ENCODE results near the gene CLEC3B. TPM values are rescaled to one million over a fixed set of nuclear protein-coding genes. Genes with fewer than 3 reads are reported as not detected.

The CLEC3B gene
- total RNA-seq, 1 donor from 2014 or later, result not detected

DNA sequence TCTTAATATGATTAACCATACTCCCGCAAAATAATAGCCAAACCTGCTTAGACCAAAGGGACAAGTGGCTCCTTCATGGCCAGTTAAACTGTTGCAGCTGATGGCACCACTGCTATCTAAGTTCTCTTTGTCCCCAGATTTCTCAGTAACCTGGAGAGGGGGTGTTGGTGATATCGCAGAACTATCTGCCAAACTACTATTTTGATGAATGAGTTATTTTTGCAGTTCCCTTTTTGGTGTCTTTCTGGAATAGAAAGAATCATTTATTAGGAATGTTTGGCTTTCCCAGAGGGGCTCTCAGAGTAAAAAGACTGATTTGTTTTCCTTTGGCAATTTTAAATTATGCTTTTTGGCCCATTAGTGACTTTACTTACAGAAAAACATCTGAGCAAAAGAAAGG, 33.0 kb downstream of the CLEC3B start:
- H3K36me3 ChIP-seq (ENCODE audit: control insufficient read depth, insufficient read depth, low read length), result no peaks in the 10 kb centered on the region
- DNase-seq (ENCODE audit: low read depth), result no peak
- no peaks in the 10 kb centered on the region for H3K27me3 ChIP-seq (ENCODE audit: control insufficient read depth, insufficient read depth, low read length)
- TF ChIP-seq, protein P1, sequence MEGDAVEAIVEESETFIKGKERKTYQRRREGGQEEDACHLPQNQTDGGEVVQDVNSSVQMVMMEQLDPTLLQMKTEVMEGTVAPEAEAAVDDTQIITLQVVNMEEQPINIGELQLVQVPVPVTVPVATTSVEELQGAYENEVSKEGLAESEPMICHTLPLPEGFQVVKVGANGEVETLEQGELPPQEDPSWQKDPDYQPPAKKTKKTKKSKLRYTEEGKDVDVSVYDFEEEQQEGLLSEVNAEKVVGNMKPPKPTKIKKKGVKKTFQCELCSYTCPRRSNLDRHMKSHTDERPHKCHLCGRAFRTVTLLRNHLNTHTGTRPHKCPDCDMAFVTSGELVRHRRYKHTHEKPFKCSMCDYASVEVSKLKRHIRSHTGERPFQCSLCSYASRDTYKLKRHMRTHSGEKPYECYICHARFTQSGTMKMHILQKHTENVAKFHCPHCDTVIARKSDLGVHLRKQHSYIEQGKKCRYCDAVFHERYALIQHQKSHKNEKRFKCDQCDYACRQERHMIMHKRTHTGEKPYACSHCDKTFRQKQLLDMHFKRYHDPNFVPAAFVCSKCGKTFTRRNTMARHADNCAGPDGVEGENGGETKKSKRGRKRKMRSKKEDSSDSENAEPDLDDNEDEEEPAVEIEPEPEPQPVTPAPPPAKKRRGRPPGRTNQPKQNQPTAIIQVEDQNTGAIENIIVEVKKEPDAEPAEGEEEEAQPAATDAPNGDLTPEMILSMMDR (IDR thresholded peaks at IDR 0.05; ENCODE audit: insufficient read depth, low read length, poor library complexity, severe bottlenecking), result no peak
- no peak overlapping the region for H3K4me3 ChIP-seq (ENCODE audit: low read depth, low read length)

GRCh38 chr3:45060165-45060892, 34.2 kb downstream of the CLEC3B start:
- TF ChIP-seq, protein P1 (IDR thresholded peaks at IDR 0.05; ENCODE audit: insufficient read depth, low read length, poor library complexity, severe bottlenecking), result no peak
- H3K36me3 ChIP-seq (ENCODE audit: control insufficient read depth, insufficient read depth, low read length), result no peaks in the 10 kb centered on the region

GRCh38 chr3:45062697-45063070, 36.6 kb downstream of the CLEC3B start:
- Histone ChIP-seq H3K27me3 (ENCODE audit: control insufficient read depth, insufficient read depth, low read length) (no peaks in the 10 kb centered on the region), H3K36me3 (ENCODE audit: control insufficient read depth, insufficient read depth, low read length) (no peaks in the 10 kb centered on the region), H3K4me3 (ENCODE audit: low read depth, low read length) (no peak overlapping the region)
- TF ChIP-seq, protein P1 (IDR thresholded peaks at IDR 0.05; ENCODE audit: insufficient read depth, low read length, poor library complexity, severe bottlenecking), result no peak
- DNase-seq (ENCODE audit: low read depth), result no peak

More at GRCh38 chr3:45060165-45060892, 34.2 kb downstream of the CLEC3B start:
- no peak for DNase-seq (ENCODE audit: low read depth)
- no peak overlapping the region for H3K4me3 ChIP-seq (ENCODE audit: low read depth, low read length)
- no peaks in the 10 kb centered on the region for H3K27me3 ChIP-seq (ENCODE audit: control insufficient read depth, insufficient read depth, low read length)

- DNase-seq (ENCODE audit: low read depth), result peak; percentile 55
- no peaks in the 10 kb centered on the region for H3K27me3 ChIP-seq (ENCODE audit: control insufficient read depth, insufficient read depth, low read length)
- H3K4me3 ChIP-seq (ENCODE audit: low read depth, low read length), result no peak overlapping the region
- TF ChIP-seq, protein P1 (IDR thresholded peaks at IDR 0.05; ENCODE audit: insufficient read depth, low read length, poor library complexity, severe bottlenecking), result no peak
- H3K36me3 ChIP-seq (ENCODE audit: control insufficient read depth, insufficient read depth, low read length), result no peaks in the 10 kb centered on the region
Measured at GRCh38 chr3:45064512-45065372, 38.6 kb downstream of the CLEC3B start.

DNA sequence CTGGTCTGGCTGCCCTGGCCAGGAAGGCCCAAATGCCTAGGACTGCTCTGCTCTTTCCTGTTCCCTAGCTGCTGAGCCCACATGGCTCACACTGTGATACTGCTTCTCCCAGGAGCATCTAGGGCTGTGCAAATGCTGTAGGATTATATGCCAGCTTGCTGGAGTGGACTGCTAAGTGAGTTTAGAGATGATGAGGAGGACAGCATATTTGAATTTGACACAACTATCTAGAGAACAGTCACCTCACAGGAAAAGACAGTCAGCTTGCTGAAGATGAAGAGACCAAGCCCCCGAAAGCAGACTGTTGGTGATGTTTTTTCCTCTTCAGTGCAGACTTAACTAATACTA, 39.2 kb downstream of the CLEC3B start:
- TF ChIP-seq, protein P1 (IDR thresholded peaks at IDR 0.05; ENCODE audit: insufficient read depth, low read length, poor library complexity, severe bottlenecking), result no peak
- DNase-seq (ENCODE audit: low read depth), result no peak
- no peaks in the 10 kb centered on the region for H3K36me3 ChIP-seq (ENCODE audit: control insufficient read depth, insufficient read depth, low read length)
- no peak overlapping the region for H3K4me3 ChIP-seq (ENCODE audit: low read depth, low read length)
- H3K27me3 ChIP-seq (ENCODE audit: control insufficient read depth, insufficient read depth, low read length), result no peaks in the 10 kb centered on the region

Measured in kidney epithelial cell (primary cell).